Esophagus muscularis mucosa (tissue), 4 donors: ENCODE data around the gene CNIH3. TPM values are rescaled to one million over a fixed set of nuclear protein-coding genes. Genes with fewer than 3 reads are reported as not detected.

Experiments
- DNase-seq: peaks from one replicate; pipeline ENCODE4 v3.0.0-alpha.2; 2017; ENCODE audit errors: extremely low spot score
- H3K27ac ChIP-seq, 4 donors: fragments of 200-600 bp; sonication (generic); replicated peaks in 1 of 4; 1 replicate in 3 of 4; 2 replicates in 1 of 4; pipeline ENCODE4 v1.5.1; 2016 to 2019; ENCODE audit warnings: mild to moderate bottlenecking in 1 of 4
- H3K27me3 ChIP-seq, 4 donors: fragments of 200-600 bp; sonication (generic); one replicate each; pipeline versions ENCODE4 v1.5.1 to v1.6.0; 2016 to 2019
- H3K36me3 ChIP-seq, 4 donors: fragments of 200-600 bp; sonication (generic); one replicate each; pipeline ENCODE4 v1.5.1; 2016 to 2019
- H3K4me1 ChIP-seq, 4 donors: fragments of 200-600 bp; sonication (generic); one replicate each; pipeline ENCODE4 v1.5.1; 2016 to 2019
- H3K4me3 ChIP-seq, 4 donors: fragments of 200-600 bp; sonication (generic); 1 replicate in 2 of 4; 2 replicates in 2 of 4; pipeline ENCODE4 v1.5.1; 2016 to 2019; ENCODE audit warnings: mild to moderate bottlenecking in 4 of 4, moderate library complexity in 1 of 4
- H3K9me3 ChIP-seq, 4 donors: fragments of 200-600 bp; sonication (generic); 1 replicate in 3 of 4; 2 replicates in 1 of 4; pipeline ENCODE4 v1.5.1; 2016 to 2019
- EP300 ChIP-seq: sonication (generic); formaldehyde crosslinking; IDR thresholded peaks from one replicate; pipeline ENCODE4 v1.6.1; 2017; ENCODE audit warnings: antibody characterized with exemption
- POLR2A ChIP-seq: fragments of 450-650 bp; IDR thresholded peaks from one replicate; pipeline ENCODE4 v1.6.1; 2017; ENCODE audit warnings: antibody characterized with exemption, moderate library complexity, mild to moderate bottlenecking, low read depth
- POLR2AphosphoS5 ChIP-seq, 2 donors: sonication (generic); formaldehyde crosslinking; IDR thresholded peaks; one replicate each; pipeline ENCODE4 v1.6.1; 2017; ENCODE audit warnings: antibody characterized with exemption in 2 of 2
- WGBS: methylation state at CpG from one replicate; pipeline ENCODE4 v1.1.5; 2018; 5-methylcytosine and 5-hydroxymethylcytosine counted together
- intact Hi-C: fragments of 100-400 bp; cut with DNase I; formaldehyde crosslinking; loops from one replicate; pipeline ENCODE4 v1.15.1; 2023
- total RNA-seq, 4 donors: library from RNA; depleted of rRNA; stranded (reverse); fragments of >200 nt; gene quantifications; one replicate each; pipeline versions ENCODE4 v1.1.0 to v1.2.1, GENCODE V29; 2016
- TF ChIP-seq, protein P1 (sequence below), 3 experiments: fragments of 200-600 bp in 2 of 3; fragments of 450-650 bp in 1 of 3; sonication (generic) in 2 of 3; IDR thresholded peaks; one replicate each; pipeline ENCODE4 v1.5.1; 2017 to 2019; ENCODE audit warnings: antibody characterized with exemption in 3 of 3, mild to moderate bottlenecking in 2 of 3, moderate library complexity in 1 of 3

Gene CNIH3
- total RNA-seq, 4 donors from 2014 or later = 0.42 to 2.3 (median 1.3) TPM

DNA sequence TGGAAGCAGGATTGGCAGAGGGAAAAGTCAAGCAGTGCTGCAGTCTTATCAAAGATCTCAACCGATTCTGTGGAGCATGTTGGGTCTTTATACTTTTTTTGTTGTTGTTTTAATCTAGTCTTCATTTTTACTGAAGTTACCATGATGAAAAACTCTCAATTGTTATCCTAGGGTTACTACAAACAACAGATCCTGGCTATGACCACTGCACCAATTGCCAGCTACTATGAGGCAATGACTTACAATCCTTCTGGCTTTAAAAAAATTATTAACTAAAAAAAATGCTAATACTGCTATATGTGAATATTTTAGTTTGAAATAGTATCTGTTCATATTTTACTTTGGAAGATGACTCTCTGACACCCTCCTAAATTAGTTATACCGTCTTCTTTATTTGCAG lies 145.9 kb downstream of the CNIH3 start:
- Histone ChIP-seq H3K9me3 (peaks cover 0 to 8% (median 4%) of the 10 kb centered on the region in 4 donors), H3K36me3 (no peaks in the 10 kb centered on the region), H3K4me3 (no peak overlapping the region), H3K4me1 (peaks cover 0 to 5% (median 0%) of the 10 kb centered on the region in 4 donors), H3K27ac (no peak overlapping the region), H3K27me3 (no peaks in the 10 kb centered on the region)
- no peak for DNase-seq
- TF ChIP-seq POLR2A (no peak), POLR2AphosphoS5 (IDR thresholded peaks at IDR 0.05) (no peak), EP300 (no peak)
- TF ChIP-seq, protein P1, sequence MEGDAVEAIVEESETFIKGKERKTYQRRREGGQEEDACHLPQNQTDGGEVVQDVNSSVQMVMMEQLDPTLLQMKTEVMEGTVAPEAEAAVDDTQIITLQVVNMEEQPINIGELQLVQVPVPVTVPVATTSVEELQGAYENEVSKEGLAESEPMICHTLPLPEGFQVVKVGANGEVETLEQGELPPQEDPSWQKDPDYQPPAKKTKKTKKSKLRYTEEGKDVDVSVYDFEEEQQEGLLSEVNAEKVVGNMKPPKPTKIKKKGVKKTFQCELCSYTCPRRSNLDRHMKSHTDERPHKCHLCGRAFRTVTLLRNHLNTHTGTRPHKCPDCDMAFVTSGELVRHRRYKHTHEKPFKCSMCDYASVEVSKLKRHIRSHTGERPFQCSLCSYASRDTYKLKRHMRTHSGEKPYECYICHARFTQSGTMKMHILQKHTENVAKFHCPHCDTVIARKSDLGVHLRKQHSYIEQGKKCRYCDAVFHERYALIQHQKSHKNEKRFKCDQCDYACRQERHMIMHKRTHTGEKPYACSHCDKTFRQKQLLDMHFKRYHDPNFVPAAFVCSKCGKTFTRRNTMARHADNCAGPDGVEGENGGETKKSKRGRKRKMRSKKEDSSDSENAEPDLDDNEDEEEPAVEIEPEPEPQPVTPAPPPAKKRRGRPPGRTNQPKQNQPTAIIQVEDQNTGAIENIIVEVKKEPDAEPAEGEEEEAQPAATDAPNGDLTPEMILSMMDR (IDR thresholded peaks at IDR 0.05) = no peak
- WGBS = 80% methylated on average over 2 of the region's 2 CpGs
- intact Hi-C loops = no loop called here

DNA sequence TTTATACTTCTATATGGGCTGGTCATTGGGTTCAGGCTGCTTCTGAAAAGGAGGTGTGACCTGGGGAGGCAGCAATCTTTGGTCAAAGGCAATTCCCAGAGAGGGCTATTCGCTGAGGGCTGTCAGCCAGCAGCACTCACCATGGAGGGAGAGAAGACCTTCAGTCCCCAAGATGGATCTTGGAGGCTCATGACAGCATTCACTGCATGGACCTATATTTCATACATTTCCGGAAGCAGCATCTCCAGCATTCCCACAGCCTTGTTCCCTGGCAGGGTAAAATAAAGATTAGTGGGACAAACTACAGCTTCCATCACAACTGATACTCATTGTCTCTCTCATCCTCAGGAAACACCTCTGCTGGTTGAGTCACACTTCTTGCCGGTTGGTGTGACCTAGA lies 146.6 kb downstream of the CNIH3 start:
- DNase-seq = no peak
- TF ChIP-seq, protein P1 (IDR thresholded peaks at IDR 0.05) = no peak
- TF ChIP-seq POLR2AphosphoS5 (IDR thresholded peaks at IDR 0.05) = no peak
- TF ChIP-seq POLR2A = no peak
- no peak for TF ChIP-seq EP300
- H3K36me3 ChIP-seq = no peaks in the 10 kb centered on the region
- H3K4me3 ChIP-seq = no peak overlapping the region
- no peaks in the 10 kb centered on the region for H3K27me3 ChIP-seq
- H3K9me3 ChIP-seq = peaks cover 0 to 8% (median 4%) of the 10 kb centered on the region in 4 donors
- intact Hi-C loops = no loop called here
- peaks cover 0 to 5% (median 0%) of the 10 kb centered on the region in 4 donors for H3K4me1 ChIP-seq
- WGBS = 77% methylated on average over 3 of the region's 3 CpGs
- no peak overlapping the region for H3K27ac ChIP-seq

DNA sequence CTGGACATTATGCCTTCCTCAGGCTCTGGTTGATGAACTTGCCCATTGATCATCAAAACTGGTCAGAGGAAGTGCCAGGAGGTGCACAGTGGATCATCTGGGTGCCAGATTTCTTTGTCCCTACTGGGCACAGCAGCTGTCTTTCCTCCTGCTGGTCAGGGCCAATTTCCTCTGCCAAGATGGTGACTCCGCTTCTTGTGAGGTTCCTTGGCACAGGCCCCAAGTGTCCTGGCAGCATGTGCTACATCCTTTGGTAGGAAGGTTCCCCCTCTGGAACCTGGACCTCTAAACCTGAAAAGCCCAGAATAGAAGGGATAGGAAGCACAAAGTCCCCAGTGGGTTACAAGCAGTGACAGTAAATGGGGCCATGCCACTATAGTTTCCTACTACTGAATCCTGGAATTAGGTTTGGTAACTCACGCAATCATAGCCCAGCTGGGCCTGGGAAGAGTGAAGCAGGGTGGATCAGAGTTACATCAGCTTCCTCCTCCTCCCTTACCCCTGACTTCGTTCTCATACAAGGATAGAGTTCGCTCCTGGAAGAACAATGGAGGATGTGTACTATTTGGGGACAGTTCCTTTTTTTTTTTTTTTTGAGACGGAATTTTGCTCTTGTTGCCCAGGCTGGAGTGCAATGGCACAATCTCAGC lies 147.1 kb downstream of the CNIH3 start:
- TF ChIP-seq EP300 (no peak), POLR2A (no peak), POLR2AphosphoS5 (IDR thresholded peaks at IDR 0.05) (no peak)
- TF ChIP-seq, protein P1 (IDR thresholded peaks at IDR 0.05) = no peak
- H3K9me3 ChIP-seq = peaks cover 0 to 8% (median 4%) of the 10 kb centered on the region in 4 donors
- no peaks in the 10 kb centered on the region for H3K36me3 ChIP-seq
- peaks cover 0 to 5% (median 0%) of the 10 kb centered on the region in 4 donors for H3K4me1 ChIP-seq
- intact Hi-C loops = no loop called here
- no peak overlapping the region for H3K27ac ChIP-seq
- WGBS = 70% methylated on average over 4 of the region's 5 CpGs
- H3K4me3 ChIP-seq = no peak overlapping the region
- DNase-seq = no peak
- H3K27me3 ChIP-seq = no peaks in the 10 kb centered on the region

DNA sequence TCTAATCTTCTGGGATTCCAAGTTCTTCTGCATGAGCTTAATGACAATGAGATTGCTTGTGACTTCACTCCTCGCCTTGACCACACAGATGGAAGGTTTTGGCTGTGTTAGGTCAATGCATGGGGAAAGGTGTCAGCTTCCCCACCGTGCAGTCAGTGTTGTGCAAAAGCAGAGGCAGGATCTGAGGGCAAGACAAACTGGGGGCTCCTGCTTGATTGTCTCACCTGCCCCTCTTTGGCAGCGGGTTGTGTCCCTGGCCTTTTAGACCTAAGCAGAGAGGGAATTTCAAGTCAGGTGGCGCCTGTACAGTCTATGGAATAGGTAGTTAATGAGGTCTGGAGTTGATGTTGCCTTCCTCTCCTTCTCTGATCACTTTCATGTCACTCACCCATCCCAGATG lies 150.1 kb downstream of the CNIH3 start:
- TF ChIP-seq, protein P1 (IDR thresholded peaks at IDR 0.05) = no peak
- no peak for TF ChIP-seq POLR2A
- TF ChIP-seq POLR2AphosphoS5 (IDR thresholded peaks at IDR 0.05) = no peak
- TF ChIP-seq EP300 = no peak
- no peak for DNase-seq
- H3K4me3 ChIP-seq = no peak overlapping the region
- peaks cover 6 to 22% (median 18%) of the 10 kb centered on the region in 4 donors for H3K4me1 ChIP-seq
- WGBS = 81% methylated on average over 4 of the region's 4 CpGs
- no peak overlapping the region for H3K27ac ChIP-seq
- H3K36me3 ChIP-seq = no peaks in the 10 kb centered on the region
- H3K27me3 ChIP-seq = no peaks in the 10 kb centered on the region
- H3K9me3 ChIP-seq = no peaks in the 10 kb centered on the region
- intact Hi-C loops = no loop called here

- WGBS = 93% methylated on average over 3 of the region's 3 CpGs
- no peak overlapping the region for H3K4me3 ChIP-seq
- DNase-seq = peak; percentile 47
- no peaks in the 10 kb centered on the region for H3K27me3 ChIP-seq
- H3K36me3 ChIP-seq = no peaks in the 10 kb centered on the region
- TF ChIP-seq POLR2AphosphoS5 (IDR thresholded peaks at IDR 0.05) (no peak), POLR2A (no peak), EP300 (no peak)
- TF ChIP-seq, protein P1 (IDR thresholded peaks at IDR 0.05) = no peak
- H3K9me3 ChIP-seq = no peaks in the 10 kb centered on the region
- peaks cover 6 to 22% (median 18%) of the 10 kb centered on the region in 4 donors for H3K4me1 ChIP-seq
- intact Hi-C loops = no loop called here
- H3K27ac ChIP-seq = no peak overlapping the region
Observed at GRCh38 chr1:224767031-224767430, 150.9 kb downstream of the CNIH3 start.
